ENCODE results near the gene CA4.
"Not testable (repeated sequence)": the region's sequence is repeated elsewhere in the genome, so short reads cannot be mapped to it uniquely, and the experiment has no call there.

Gene CA4

DNA sequence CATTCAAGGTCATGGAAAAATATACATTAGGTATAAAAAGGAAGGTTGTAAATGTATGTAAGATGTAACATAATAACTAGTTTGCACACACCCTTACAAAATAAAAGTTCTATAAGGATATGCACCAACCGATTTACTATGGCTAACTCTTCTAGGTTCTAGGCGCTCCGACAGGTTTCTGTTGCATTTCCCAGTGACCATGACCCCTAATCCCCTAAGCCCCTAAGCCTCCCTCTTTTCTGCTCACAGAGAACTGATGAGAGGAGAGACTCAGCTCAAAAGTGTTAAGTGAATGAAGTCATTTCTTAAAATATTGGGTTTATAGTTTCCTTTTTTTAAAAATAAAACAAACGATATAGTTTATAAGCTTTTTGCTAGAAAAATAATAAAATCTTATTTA, 41.1 kb upstream of the CA4 start:
- TF ChIP-seq LEF1 (IDR thresholded peaks at IDR 0.05; ENCODE audit: borderline replicate concordance) = no peak
- TF ChIP-seq SUZ12 (IDR thresholded peaks at IDR 0.05) = no peak
- no peak for TF ChIP-seq L3MBTL2 (conservative IDR thresholded peaks at IDR 0.05)
- TF ChIP-seq FOXK2 (IDR thresholded peaks at IDR 0.05) = no peak
- no peak for TF ChIP-seq NFRKB (IDR thresholded peaks at IDR 0.05)
- DNase-seq (ENCODE audit: extremely low spot score) = no peak
- CTCF ChIA-PET = interaction anchor here (0.6 kb wide), 1 partner anchor 182 kb away, joined by 3 read pairs; no protein-coding TSS in a partner anchor
- POLR2A ChIA-PET = no interaction called here

DNA sequence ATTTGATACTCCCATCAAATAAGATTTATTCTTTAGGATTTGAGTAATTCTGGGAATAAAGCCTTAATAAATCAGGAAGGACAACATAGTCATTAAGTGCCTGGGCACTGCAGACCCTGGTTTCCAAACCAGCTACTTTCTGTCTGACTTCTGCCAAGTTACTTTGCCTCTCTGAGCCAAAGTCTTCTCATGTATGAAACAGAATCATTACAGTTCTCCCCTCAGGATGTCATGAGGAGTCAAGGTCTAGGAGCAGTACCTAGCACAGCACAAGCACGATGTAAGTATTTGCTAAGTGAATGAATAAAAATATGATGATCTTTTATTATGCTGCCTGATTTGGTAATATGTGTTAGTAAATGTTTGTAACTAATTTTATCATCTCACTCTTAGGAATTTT, 40.6 kb upstream of the CA4 start:
- TF ChIP-seq SUZ12 (IDR thresholded peaks at IDR 0.05) = no peak
- no peak for TF ChIP-seq HDGF (IDR thresholded peaks at IDR 0.05; ENCODE audit: borderline replicate concordance)
- TF ChIP-seq, protein P1, sequence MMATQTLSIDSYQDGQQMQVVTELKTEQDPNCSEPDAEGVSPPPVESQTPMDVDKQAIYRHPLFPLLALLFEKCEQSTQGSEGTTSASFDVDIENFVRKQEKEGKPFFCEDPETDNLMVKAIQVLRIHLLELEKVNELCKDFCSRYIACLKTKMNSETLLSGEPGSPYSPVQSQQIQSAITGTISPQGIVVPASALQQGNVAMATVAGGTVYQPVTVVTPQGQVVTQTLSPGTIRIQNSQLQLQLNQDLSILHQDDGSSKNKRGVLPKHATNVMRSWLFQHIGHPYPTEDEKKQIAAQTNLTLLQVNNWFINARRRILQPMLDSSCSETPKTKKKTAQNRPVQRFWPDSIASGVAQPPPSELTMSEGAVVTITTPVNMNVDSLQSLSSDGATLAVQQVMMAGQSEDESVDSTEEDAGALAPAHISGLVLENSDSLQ (IDR thresholded peaks at IDR 0.05) = no peak
- TF ChIP-seq BHLHE40 (IDR thresholded peaks at IDR 0.05; ENCODE audit: borderline replicate concordance) = no peak
- TF ChIP-seq ARNT (IDR thresholded peaks at IDR 0.05) = no peak
- no peak for TF ChIP-seq L3MBTL2 (conservative IDR thresholded peaks at IDR 0.05)
- no peak for DNase-seq (ENCODE audit: extremely low spot score)
- ChIA-PET POLR2A (no interaction called here), CTCF (interaction anchor here (0.6 kb wide), 1 partner anchor 182 kb away, joined by 3 read pairs; no protein-coding TSS in a partner anchor)

DNA sequence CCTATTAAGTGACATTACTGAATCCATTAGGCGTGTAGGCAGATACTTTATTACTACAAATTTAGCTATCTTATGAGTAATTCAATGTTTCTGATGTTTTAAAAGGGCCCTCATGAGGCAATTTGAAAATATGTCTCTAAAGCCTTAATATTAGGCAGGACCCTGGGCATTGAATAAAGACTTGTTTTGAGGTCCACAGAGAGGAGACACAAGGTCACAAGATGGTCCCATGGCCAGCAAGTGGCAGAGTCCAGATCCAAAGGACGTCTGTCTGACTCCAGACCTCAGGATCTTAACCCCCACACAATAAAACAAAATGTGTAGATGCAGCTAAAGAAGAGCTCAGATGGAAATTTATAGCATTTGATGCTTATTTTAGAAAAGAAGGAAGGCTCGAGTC, 39.2 kb upstream of the CA4 start:
- ChIA-PET POLR2A (no interaction called here), CTCF (interaction anchor here (0.6 kb wide), 2 partner anchors 17 to 233 kb away, joined by 3 to 4 read pairs; no protein-coding TSS in a partner anchor)
- DNase-seq (ENCODE audit: extremely low spot score) = no peak
- TF ChIP-seq SUZ12 (IDR thresholded peaks at IDR 0.05) = no peak
- no peak for TF ChIP-seq FOXA1 (IDR thresholded peaks at IDR 0.05)
- TF ChIP-seq CTBP1 (IDR thresholded peaks at IDR 0.05; ENCODE audit: borderline replicate concordance) = no peak
- no peak for TF ChIP-seq ZNF384 (IDR thresholded peaks at IDR 0.05)
- TF ChIP-seq HDGF (IDR thresholded peaks at IDR 0.05; ENCODE audit: borderline replicate concordance) = no peak
- TF ChIP-seq, protein P1 (IDR thresholded peaks at IDR 0.05) = no peak
- no peak for TF ChIP-seq L3MBTL2 (conservative IDR thresholded peaks at IDR 0.05)
- TF ChIP-seq BHLHE40 (IDR thresholded peaks at IDR 0.05; ENCODE audit: borderline replicate concordance) = no peak
- no peak for TF ChIP-seq SP1 (IDR thresholded peaks at IDR 0.05)
- TF ChIP-seq NFRKB (IDR thresholded peaks at IDR 0.05) = no peak

DNA sequence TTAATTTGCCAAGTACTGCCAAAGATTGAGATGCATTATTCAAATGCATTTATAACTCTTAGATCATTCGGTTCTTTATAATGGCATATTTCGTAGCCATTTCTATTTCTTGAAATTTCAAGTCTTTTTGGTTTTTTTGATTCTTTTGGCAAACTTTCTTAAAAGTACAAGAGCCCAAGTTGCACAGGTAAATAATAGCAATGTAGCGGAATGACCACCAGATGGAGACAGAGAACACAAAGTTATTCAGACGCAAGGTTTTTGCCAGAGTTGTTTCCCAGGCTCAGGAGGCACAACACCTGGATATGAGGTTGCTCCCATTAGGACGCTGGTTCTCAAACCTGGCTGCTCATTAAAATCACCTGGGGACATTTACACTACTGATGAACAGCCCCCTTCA, 38.1 kb upstream of the CA4 start:
- POLR2A ChIA-PET; DNase-seq (ENCODE audit: extremely low spot score); CTCF ChIA-PET: not testable (repeated sequence)

DNA sequence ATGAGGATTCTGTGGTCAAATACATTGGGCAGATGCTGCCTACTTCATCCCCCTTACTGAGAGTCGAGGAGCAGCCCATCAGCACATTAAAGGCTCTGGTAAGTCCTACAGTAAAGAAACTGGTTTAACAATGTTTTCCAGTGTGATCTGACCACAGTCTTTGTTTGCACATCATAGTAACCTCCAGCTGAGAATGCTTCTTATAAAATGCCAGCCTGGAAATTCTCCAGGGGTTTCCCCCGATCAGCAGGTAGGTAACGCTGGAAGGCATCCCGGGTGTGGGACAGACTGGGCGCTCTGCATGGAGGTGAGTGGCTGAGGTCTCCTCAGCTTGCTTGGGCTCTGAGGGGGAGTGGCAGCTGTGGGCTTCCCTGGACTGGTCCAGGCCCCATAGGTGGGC, 34.4 kb upstream of the CA4 start:
- DNase-seq (ENCODE audit: extremely low spot score); POLR2A ChIA-PET; CTCF ChIA-PET: not testable (repeated sequence)

DNA sequence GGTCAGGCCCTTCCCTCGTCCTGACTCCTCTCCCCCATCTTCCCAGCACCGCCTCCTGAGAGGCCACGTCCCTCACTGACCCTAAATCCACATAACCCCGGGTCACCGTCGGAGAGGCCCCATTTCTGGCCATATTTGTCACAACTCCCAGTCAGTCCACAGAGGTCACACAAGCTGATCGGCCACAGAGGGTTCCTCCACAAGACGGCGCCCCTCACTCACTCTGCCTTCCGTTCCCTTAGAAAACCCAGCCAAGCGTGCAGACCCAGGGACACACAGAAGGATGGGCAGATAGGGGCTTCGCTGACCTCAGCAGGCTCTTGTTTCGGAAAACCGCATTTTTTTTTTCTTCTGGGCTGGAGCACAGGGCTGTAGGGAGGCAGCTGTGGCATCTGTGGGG, 33.6 kb upstream of the CA4 start:
- CTCF ChIA-PET; POLR2A ChIA-PET; DNase-seq (ENCODE audit: extremely low spot score): not testable (repeated sequence)

DNA sequence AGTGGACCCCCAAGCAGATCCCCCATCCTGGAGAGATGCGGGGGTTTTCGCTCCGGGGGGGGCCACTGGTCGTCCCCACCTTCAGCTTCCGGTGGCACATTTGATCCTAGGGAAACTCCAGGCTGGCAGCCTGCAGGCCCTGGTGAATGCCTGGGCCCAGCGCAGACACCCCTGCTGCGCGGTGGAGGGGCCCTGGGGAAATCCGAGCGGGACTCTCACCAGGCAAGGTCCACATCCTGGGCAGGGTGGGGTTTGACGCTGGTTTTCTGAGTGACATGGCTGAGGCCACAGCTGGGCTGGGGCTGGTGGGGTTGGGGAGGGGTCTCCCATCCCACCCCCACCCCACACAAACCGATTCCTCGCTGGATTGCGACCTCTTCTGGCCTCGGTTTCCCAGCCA, 30.6 kb upstream of the CA4 start:
- CTCF ChIA-PET; POLR2A ChIA-PET; DNase-seq (ENCODE audit: extremely low spot score): not testable (repeated sequence)

DNA sequence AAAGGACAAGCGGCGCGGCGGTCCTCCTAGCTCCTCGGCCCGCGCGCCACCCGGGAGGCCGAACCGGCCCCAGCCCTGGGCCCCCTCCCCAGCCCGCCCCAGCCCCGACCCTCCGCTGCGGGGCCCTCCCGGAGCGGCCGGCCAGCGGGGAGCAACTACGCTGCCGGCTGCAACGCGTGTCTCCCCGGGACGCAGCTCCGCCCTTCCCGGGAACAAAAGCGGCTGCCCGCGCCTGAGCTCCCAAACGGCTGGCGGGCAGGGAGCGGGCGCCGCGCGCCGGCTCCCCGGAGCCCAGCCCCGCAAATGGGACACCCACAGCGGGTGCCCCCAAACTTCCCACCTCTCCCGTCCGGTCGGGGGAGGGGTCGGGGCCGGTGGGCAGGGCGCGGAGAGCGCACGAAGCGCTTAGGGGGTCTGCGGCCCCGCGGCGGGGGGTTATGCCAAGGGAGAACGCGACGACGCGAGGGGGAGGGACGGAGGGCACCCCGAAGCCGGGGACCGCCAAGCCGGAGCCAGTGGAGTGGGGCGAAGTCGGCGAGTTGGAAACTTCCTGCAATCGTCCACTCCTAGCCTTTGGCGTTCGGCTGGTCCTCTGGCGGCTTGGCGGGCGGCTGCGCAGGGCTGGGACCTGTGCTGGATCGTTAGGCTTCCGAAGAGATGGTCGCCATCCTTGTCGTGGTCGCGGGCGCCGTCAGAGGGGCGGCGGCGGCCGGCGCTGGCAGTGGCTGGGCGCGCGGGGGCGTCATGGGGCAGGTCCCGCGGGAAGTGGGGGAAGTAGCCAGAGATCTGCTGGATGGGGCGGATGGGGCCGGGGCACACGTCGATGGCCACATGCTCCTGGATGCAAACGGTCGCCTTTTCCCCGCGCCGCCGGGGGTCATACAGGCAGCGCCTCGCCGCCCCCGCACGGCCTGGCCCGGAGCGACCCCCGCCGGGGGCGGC, 29.7 kb upstream of the CA4 start:
- POLR2A ChIA-PET; DNase-seq (ENCODE audit: extremely low spot score); CTCF ChIA-PET: not testable (repeated sequence)
